Naive thymus-derived CD8-positive, alpha-beta T cell (primary cell): Measurements from ENCODE around the gene BCL2A1. TPM values are rescaled to one million over a fixed set of nuclear protein-coding genes. Genes with fewer than 3 reads are reported as not detected.
"Not testable (repeated sequence)": the region's sequence is repeated elsewhere in the genome, so short reads cannot be mapped to it uniquely, and the experiment has no call there.

Experiments used
- ATAC-seq, 2 donors: fragments of 150-1000 bp; cut with Tn5 transposase in 1 of 2; sonication (Bioruptor Pico), chemical (Tn5 transposase) in 1 of 2; 1 replicate in 1 of 2; 2 replicates in 1 of 2; pipeline ENCODE4 v1.10.0; 2021; ENCODE audit warnings: mild to moderate bottlenecking in 2 of 2, moderate library complexity in 2 of 2
- POLR2A ChIA-PET: fragments of 350-600 bp; sonication (Branson Sonifier 250); formaldehyde crosslinking; loops from one replicate; lab custom pipeline; 2021; ENCODE audit warnings: antibody characterized with exemption; lab: Charles Lee
- DNase-seq, 10 donors: peaks; one replicate each; pipeline versions ENCODE4 v3.0.0 to v3.0.0-alpha.2; 2020 to 2022
- H3K27ac Mint-ChIP-seq, 10 donors: one replicate each; pipeline ENCODE4 v1.8.0; 2020 to 2022; ENCODE audit warnings: mild to moderate bottlenecking in 10 of 10, mixed read lengths in 10 of 10, moderate library complexity in 4 of 10, inconsistent platforms in 1 of 10
- H3K27me3 Mint-ChIP-seq, 5 donors: one replicate each; pipeline ENCODE4 v1.8.0; 2021 to 2022; ENCODE audit warnings: mixed read lengths in 5 of 5
- H3K36me3 Mint-ChIP-seq, 3 donors: one replicate each; pipeline ENCODE4 v1.8.0; 2020 to 2022; ENCODE audit warnings: mixed read lengths in 3 of 3, mild to moderate bottlenecking in 2 of 3, inconsistent platforms in 1 of 3
- H3K4me1 Mint-ChIP-seq, 4 donors: one replicate each; pipeline ENCODE4 v1.8.0; 2021 to 2022; ENCODE audit warnings: mixed read lengths in 4 of 4
- H3K4me3 Mint-ChIP-seq, 10 donors: one replicate each; pipeline ENCODE4 v1.8.0; 2020 to 2022; ENCODE audit warnings: mild to moderate bottlenecking in 10 of 10, mixed read lengths in 10 of 10, moderate library complexity in 6 of 10, inconsistent platforms in 1 of 10
- H3K9me3 Mint-ChIP-seq, 9 donors: one replicate each; pipeline ENCODE4 v1.8.0; 2020 to 2022; ENCODE audit warnings: mixed read lengths in 9 of 9, mild to moderate bottlenecking in 3 of 9, inconsistent platforms in 1 of 9, moderate library complexity in 1 of 9
- polyA plus RNA-seq, 3 donors: library from polyadenylated mRNA; unstranded; fragments of 300-500 nt; fragmentation: Illumina TruSeq; gene quantifications; one replicate each; pipeline ENCODE4 v1.2.3, GENCODE V29; 2021
- total RNA-seq, 8 experiments: library from RNA in 2 of 8; stranded (reverse) in 2 of 8; gene quantifications; one replicate each; pipeline ENCODE4 v1.2.3 and lab custom pipeline; 2021 to 2026

BCL2A1 gene
- total and polyA plus RNA-seq, 5 experiments from 2014 or later, result 18.7 to 27.4 (median 19.7) TPM

- Mint-ChIP-seq H3K9me3 (no peaks in the 10 kb centered on the region), H3K4me3 (no peak overlapping the region), H3K27me3 (peaks cover 0 to 12% (median 4%) of the 10 kb centered on the region in 5 donors), H3K36me3 (peaks cover 0 to 2% (median 0%) of the 10 kb centered on the region in 3 donors), H3K4me1 (peaks cover 0 to 6% (median 5%) of the 10 kb centered on the region in 4 donors), H3K27ac (no peak overlapping the region)
- DNase-seq, result no peak
- ATAC-seq, result no peak
- POLR2A ChIA-PET, result interaction anchor here (2.4 kb wide), 1 partner anchor 10 kb away, joined by 9 read pairs; no protein-coding TSS in a partner anchor
These were observed 37.8 kb downstream of the BCL2A1 start for GRCh38 chr15:79933231-79933630.

DNA sequence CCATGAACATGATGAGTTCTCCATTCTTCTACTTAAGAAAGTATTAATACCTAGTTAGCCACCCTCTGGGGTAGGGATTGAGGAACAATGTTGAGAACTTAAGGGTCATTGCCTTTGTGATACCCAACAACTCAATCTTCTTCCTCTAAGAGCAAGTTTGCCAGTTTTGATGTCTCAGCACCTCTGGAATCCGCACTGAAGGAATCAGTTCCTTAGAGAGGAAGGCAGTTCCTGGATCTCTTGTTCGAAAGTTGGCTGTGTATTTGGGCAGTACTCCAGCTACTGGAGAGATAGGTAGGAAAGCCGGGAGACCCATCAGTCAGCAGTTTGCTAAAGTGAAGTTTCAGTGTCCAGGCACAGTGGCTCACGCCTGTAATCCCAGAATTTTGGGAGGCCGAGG, 38.5 kb downstream of the BCL2A1 start:
- Mint-ChIP-seq H3K27ac (peak overlapping the region in 1 of 10 donors; percentile 5), H3K4me3 (no peak overlapping the region), H3K4me1 (peaks cover 0 to 6% (median 5%) of the 10 kb centered on the region in 4 donors), H3K36me3 (peaks cover 0 to 2% (median 0%) of the 10 kb centered on the region in 3 donors), H3K27me3 (peaks cover 0 to 12% (median 4%) of the 10 kb centered on the region in 5 donors), H3K9me3 (no peaks in the 10 kb centered on the region)
- no peak for DNase-seq
- POLR2A ChIA-PET, result no interaction called here
- no peak for ATAC-seq

DNA sequence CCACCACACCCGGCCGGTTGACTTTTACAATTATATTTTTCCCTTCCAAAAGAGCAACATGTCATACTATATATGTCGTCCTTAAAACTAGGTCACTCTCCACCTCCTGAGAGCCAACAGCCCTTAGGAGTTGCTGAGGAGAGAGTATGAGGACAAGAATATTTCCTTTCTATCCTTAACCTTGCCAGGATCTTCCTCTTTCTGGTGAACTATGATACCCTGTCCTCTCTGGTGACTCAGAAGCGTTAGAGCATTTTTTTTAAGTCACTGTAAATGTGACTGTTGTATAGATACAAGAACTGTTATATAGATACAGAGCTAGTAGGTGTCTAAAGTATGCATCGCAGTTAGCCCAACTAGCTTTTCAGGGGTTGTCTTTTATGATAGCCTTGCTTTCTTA, 40.5 kb downstream of the BCL2A1 start:
- H3K9me3 Mint-ChIP-seq, result no peaks in the 10 kb centered on the region
- ATAC-seq, result no peak
- peaks cover 0 to 12% (median 4%) of the 10 kb centered on the region in 5 donors for H3K27me3 Mint-ChIP-seq
- no peak for DNase-seq
- no peaks in the 10 kb centered on the region for H3K36me3 Mint-ChIP-seq
- H3K27ac Mint-ChIP-seq, result no peak overlapping the region
- H3K4me3 Mint-ChIP-seq, result no peak overlapping the region
- POLR2A ChIA-PET, result no interaction called here
- H3K4me1 Mint-ChIP-seq, result peaks cover 0 to 6% (median 5%) of the 10 kb centered on the region in 4 donors

- Mint-ChIP-seq H3K36me3 (no peaks in the 10 kb centered on the region), H3K27me3 (peaks cover 0 to 7% (median 4%) of the 10 kb centered on the region in 5 donors), H3K4me1 (peaks cover 0 to 10% (median 7%) of the 10 kb centered on the region in 4 donors), H3K27ac (no peak overlapping the region), H3K4me3 (no peak overlapping the region), H3K9me3 (no peaks in the 10 kb centered on the region)
- DNase-seq (no peak), ATAC-seq (no peak)
- POLR2A ChIA-PET, result no interaction called here
These were observed 41.6 kb downstream of the BCL2A1 start for GRCh38 chr15:79929412-79929811.

DNA sequence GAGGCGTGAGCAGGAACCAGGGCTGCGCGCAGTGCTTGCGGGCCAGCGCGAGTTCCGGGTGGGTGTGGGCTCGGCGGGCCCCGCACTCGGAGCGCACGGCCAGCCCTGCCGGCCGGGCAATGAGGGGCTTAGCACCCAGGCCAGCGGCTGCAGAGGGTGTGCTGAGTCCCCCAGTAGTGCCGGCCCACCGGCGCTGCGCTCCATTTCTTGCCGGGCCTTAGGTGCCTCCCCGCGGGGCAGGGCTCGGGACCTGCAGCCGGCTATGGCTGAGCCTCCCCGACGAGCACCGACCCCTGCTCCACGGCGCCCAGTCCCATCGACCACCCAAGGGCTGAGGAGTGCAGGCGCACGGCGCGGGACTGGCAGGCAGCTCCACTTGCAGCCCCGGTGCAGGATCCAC, 44.9 kb downstream of the BCL2A1 start:
- not testable (repeated sequence) for DNase-seq

GRCh38 chr15:79924379-79924778, 46.6 kb downstream of the BCL2A1 start:
- POLR2A ChIA-PET, result interaction anchor here (4.5 kb wide), 1 partner anchor 28 kb away, joined by 170 read pairs; the partner anchor contains the start of gene MTHFS
- Mint-ChIP-seq H3K4me3 (peak overlapping the region in 9 of 10 donors; percentile 15 to 100 (median 65)), H3K36me3 (peaks cover 10 to 30% (median 28%) of the 10 kb centered on the region in 3 donors), H3K27me3 (peaks cover 0 to 3% (median 0%) of the 10 kb centered on the region in 5 donors), H3K4me1 (peaks cover 13 to 33% (median 29%) of the 10 kb centered on the region in 4 donors), H3K9me3 (peaks cover 0 to 41% (median 15%) of the 10 kb centered on the region in 9 donors), H3K27ac (peak overlapping the region; percentile 11 to 99 (median 89))
- no peak for ATAC-seq
- DNase-seq, result no peak

More for the DNA sequence above, 44.9 kb downstream of the BCL2A1 start:
- POLR2A ChIA-PET, ATAC-seq, H3K27ac Mint-ChIP-seq, H3K27me3 Mint-ChIP-seq, H3K4me3 Mint-ChIP-seq: not testable (repeated sequence)
- Mint-ChIP-seq H3K4me1 (peaks cover 13 to 33% (median 29%) of the 10 kb centered on the region in 4 donors), H3K36me3 (peaks cover 6 to 16% (median 16%) of the 10 kb centered on the region in 3 donors), H3K9me3 (peaks cover 0 to 24% (median 8%) of the 10 kb centered on the region in 9 donors)

DNA sequence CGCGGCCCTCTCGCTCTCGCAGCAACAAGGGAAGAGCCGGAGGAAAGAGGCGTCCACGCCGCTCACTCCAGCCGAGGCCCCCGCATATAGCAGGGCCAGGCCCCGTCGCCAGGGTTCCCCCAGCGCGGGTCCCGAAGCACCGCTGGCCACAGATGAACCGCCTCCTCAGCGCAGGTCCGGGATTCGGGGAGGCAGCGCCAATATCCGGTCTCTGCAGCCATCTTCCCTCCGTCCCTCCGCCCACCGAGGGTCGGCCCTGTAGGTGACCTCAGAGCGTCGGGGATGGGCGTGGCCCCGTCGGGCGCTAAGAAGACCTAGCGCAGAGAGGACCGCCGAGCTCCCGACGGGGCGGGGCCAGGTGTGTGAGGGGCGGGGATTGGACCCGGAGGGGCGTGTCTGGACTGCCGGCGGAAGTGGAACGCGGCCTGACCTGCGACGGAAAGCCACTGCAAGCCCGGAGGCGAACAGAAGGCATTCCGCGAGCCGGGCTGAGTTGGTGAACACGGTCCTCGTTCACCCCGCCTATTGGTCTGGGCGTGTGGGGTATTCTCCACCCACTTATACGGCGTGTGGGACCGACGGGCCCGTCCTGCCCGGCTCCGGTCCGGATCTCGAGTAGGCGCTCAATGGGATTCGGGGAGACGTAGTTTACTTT, 47.4 kb downstream of the BCL2A1 start:
- H3K27me3 Mint-ChIP-seq, result no peaks in the 10 kb centered on the region
- peaks cover 14 to 35% (median 34%) of the 10 kb centered on the region in 3 donors for H3K36me3 Mint-ChIP-seq
- POLR2A ChIA-PET, result interaction anchor here (0.6 to 4.5 kb wide), 28 partner anchors 10 to 1624 kb away, joined by 3 to 170 read pairs (median 6); partner anchors contain the start of genes BCL2A1, MTHFS, SKIC8 and TLNRD1
- H3K4me1 Mint-ChIP-seq, result peaks cover 13 to 33% (median 29%) of the 10 kb centered on the region in 4 donors
- peak overlapping the region; percentile 95 to 99 (median 98) for H3K27ac Mint-ChIP-seq
- DNase-seq (peak; percentile 96 to 100 (median 98)), ATAC-seq (peak; percentile 90 to 91)
- H3K9me3 Mint-ChIP-seq, result peaks cover 0 to 47% (median 23%) of the 10 kb centered on the region in 9 donors
- H3K4me3 Mint-ChIP-seq, result peak overlapping the region; percentile 90 to 100 (median 93)

DNA sequence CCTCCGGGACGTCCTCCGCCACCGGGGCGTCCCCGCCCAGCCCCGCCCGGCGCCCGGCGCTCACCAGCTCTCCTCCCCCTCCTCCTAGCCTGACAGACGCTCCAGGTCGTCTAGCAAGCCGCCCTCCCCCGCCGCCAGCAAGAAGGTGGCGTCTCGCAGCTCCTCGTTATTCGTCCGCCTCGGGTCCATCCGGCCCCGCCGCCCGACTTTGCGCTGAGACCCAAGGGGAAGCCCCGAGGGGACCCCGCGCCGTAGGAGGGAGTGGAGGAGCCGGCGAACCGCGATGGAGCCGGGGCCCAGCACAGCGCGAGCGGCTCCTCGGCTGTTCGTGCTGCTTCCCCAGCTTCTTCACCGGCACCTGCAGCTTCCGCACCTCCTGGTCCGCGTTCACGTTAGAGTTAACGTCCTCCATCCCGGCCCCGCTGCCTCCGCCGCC, 47.9 kb downstream of the BCL2A1 start:
- Mint-ChIP-seq H3K4me3 (peak overlapping the region; percentile 90 to 100 (median 93)), H3K27me3 (no peaks in the 10 kb centered on the region), H3K27ac (peak overlapping the region; percentile 95 to 99 (median 98)), H3K4me1 (peaks cover 13 to 33% (median 29%) of the 10 kb centered on the region in 4 donors), H3K36me3 (peaks cover 16 to 37% (median 37%) of the 10 kb centered on the region in 3 donors), H3K9me3 (peaks cover 0 to 51% (median 26%) of the 10 kb centered on the region in 9 donors)
- ATAC-seq (peak; percentile 46 to 47), DNase-seq (peak in 7 of 10 donors; percentile 50 to 82 (median 61))
- POLR2A ChIA-PET, result interaction anchor here (0.6 to 4.5 kb wide), 29 partner anchors 10 to 1623 kb away, joined by 3 to 170 read pairs (median 6); partner anchors contain the start of genes BCL2A1, MTHFS, SKIC8 and TLNRD1

- H3K4me1 Mint-ChIP-seq, result peaks cover 13 to 33% (median 29%) of the 10 kb centered on the region in 4 donors
- H3K27me3 Mint-ChIP-seq, result no peaks in the 10 kb centered on the region
- peak overlapping the region; percentile 90 to 100 (median 93) for H3K4me3 Mint-ChIP-seq
- H3K9me3 Mint-ChIP-seq, result peaks cover 0 to 56% (median 26%) of the 10 kb centered on the region in 9 donors
- peaks cover 21 to 42% (median 41%) of the 10 kb centered on the region in 3 donors for H3K36me3 Mint-ChIP-seq
- peak overlapping the region; percentile 81 to 99 (median 97) for H3K27ac Mint-ChIP-seq
- POLR2A ChIA-PET, result interaction anchor here (0.6 to 4.5 kb wide), 27 partner anchors 9 to 1078 kb away, joined by 3 to 170 read pairs (median 6); partner anchors contain the start of genes BCL2A1, MTHFS, TLNRD1 and ZFAND6
- no peak for DNase-seq
- ATAC-seq, result no peak
These were observed 48.4 kb downstream of the BCL2A1 start for GRCh38 chr15:79922512-79923078.

- Mint-ChIP-seq H3K36me3 (peaks cover 32 to 50% (median 44%) of the 10 kb centered on the region in 3 donors), H3K27ac (peak overlapping the region in 1 of 10 donors; percentile 66), H3K4me1 (peaks cover 13 to 33% (median 29%) of the 10 kb centered on the region in 4 donors), H3K27me3 (no peaks in the 10 kb centered on the region), H3K4me3 (peak overlapping the region in 2 of 10 donors; percentile 10 to 11), H3K9me3 (peaks cover 0 to 82% (median 26%) of the 10 kb centered on the region in 9 donors)
- DNase-seq, result no peak
- POLR2A ChIA-PET, result interaction anchor here (3.9 to 4.5 kb wide), 2 partner anchors 23 to 49 kb away, joined by 95 to 170 read pairs; partner anchors contain the start of genes BCL2A1 and MTHFS
- ATAC-seq, result no peak
These were observed 51.1 kb downstream of the BCL2A1 start for GRCh38 chr15:79919749-79920511.

GRCh38 chr15:79919090-79919748, 51.8 kb downstream of the BCL2A1 start:
- POLR2A ChIA-PET, result no interaction called here
- peak overlapping the region in 2 of 10 donors; percentile 29 to 66 for H3K27ac Mint-ChIP-seq
- H3K4me1 Mint-ChIP-seq, result peaks cover 13 to 27% (median 27%) of the 10 kb centered on the region in 4 donors
- no peak for DNase-seq
- no peaks in the 10 kb centered on the region for H3K27me3 Mint-ChIP-seq
- ATAC-seq, result no peak
- peaks cover 0 to 90% (median 27%) of the 10 kb centered on the region in 9 donors for H3K9me3 Mint-ChIP-seq
- H3K4me3 Mint-ChIP-seq, result no peak overlapping the region
- H3K36me3 Mint-ChIP-seq, result peaks cover 39 to 50% (median 44%) of the 10 kb centered on the region in 3 donors
